GM12878 (cell line): ENCODE results near the gene CD2AP. TPM values are rescaled to one million over a fixed set of nuclear protein-coding genes. Genes with fewer than 3 reads are reported as not detected.
A peak's percentile ranks its signal among the peaks of the same experiment; 100 is the strongest.

ENCODE experiments used
- ATAC-seq: fragments of 200-7000 bp; cut with Tn5 transposase; 3 replicates; pipeline ENCODE4 v1.9.1; 2020; ENCODE audit warnings: mild to moderate bottlenecking, moderate library complexity
- BruUV-seq: library from RNA; stranded (reverse); fragments of 400-500 nt; replicated peaks from 2 replicates; lab custom pipeline; 2021; lab: Mats Ljungman, UMichigan
- CTCF ChIA-PET: fragments of 300-600 bp; sonication (Branson Sonifier 250); formaldehyde crosslinking; extraction: SDS; loops from one replicate; lab custom pipeline; 2021; ENCODE audit warnings: inconsistent platforms; lab: Yijun Ruan, JAX
- POLR2A ChIA-PET: fragments of 350-600 bp; formaldehyde crosslinking; extraction: SDS; loops from one replicate; lab custom pipeline; 2021; ENCODE audit warnings: inconsistent platforms; lab: Charles Lee
- RAD21 ChIA-PET: fragments of 300-600 bp; sonication (Branson Sonifier 250); formaldehyde crosslinking; loops from one replicate; lab custom pipeline; 2023; ENCODE audit warnings: antibody characterized with exemption; ENCODE audit not compliant: unreplicated experiment; lab: Charles Lee
- SMC1A ChIA-PET: fragments of 300-600 bp; sonication (Branson Sonifier 250); formaldehyde crosslinking; loops from one replicate; lab custom pipeline; 2023; ENCODE audit not compliant: unreplicated experiment, uncharacterized antibody; lab: Charles Lee
- DNase-seq: peaks from one replicate; pipeline ENCODE4 v3.0.0-alpha.2; 2011; ENCODE audit warnings: low read depth, low spot score
- FAIRE-seq: peaks from 3 replicates; lab custom pipeline; 2011; peaks lifted over from hg19 to GRCh38; lab: Jason Lieb, UNC
- H2AFZ ChIP-seq: 2 replicates; pipeline ENCODE4 v1.6.0; 2011; ENCODE audit warnings: low read depth, low read length, control low read depth; ENCODE audit not compliant: control insufficient read depth
- H3K27ac ChIP-seq: 2 replicates; pipeline ENCODE4 v1.5.1; 2011; ENCODE audit warnings: control low read depth; ENCODE audit not compliant: control insufficient read depth, insufficient read depth
- H3K27me3 ChIP-seq, 2 experiments: replicated peaks in 1 of 2; 2 replicates each; pipeline versions ENCODE4 v1.6.0 to v1.6.1; 2011; ENCODE audit warnings: low read length in 1 of 2; ENCODE audit not compliant: control insufficient read depth in 2 of 2, insufficient read depth in 2 of 2
- H3K36me3 ChIP-seq, 2 experiments: 2 replicates each; pipeline ENCODE4 v1.5.1; 2011; ENCODE audit warnings: low read length in 1 of 2; ENCODE audit not compliant: control insufficient read depth in 2 of 2, insufficient read depth in 2 of 2
- H3K4me1 ChIP-seq: 2 replicates; pipeline ENCODE4 v1.6.1; 2011; ENCODE audit warnings: mild to moderate bottlenecking, low read length, moderate library complexity, mixed read lengths; ENCODE audit not compliant: control insufficient read depth, insufficient read depth
- H3K4me2 ChIP-seq: 2 replicates; pipeline ENCODE4 v1.6.0; 2011; ENCODE audit warnings: control low read depth; ENCODE audit not compliant: control insufficient read depth, insufficient read depth
- H3K4me3 ChIP-seq: fragments of 200-600 bp; sonication (generic); 2 replicates; pipeline ENCODE4 v1.5.1; 2016
- H3K79me2 ChIP-seq: 2 replicates; pipeline ENCODE4 v1.6.0; 2011; ENCODE audit warnings: low read length; ENCODE audit not compliant: control insufficient read depth, insufficient read depth
- H3K9ac ChIP-seq: 2 replicates; pipeline ENCODE4 v1.8.0; 2011; ENCODE audit warnings: low read length, control low read depth, mixed read lengths; ENCODE audit not compliant: control insufficient read depth, insufficient read depth
- H3K9me3 ChIP-seq: replicated peaks from 3 replicates; pipeline ENCODE4 v1.5.1; 2011; ENCODE audit warnings: mild to moderate bottlenecking, low read length; ENCODE audit not compliant: control insufficient read depth, insufficient read depth
- H4K20me1 ChIP-seq: 2 replicates; pipeline ENCODE4 v1.6.0; 2011; ENCODE audit not compliant: control insufficient read depth, insufficient read depth
- CREM ChIP-seq: IDR thresholded peaks from 2 replicates; pipeline ENCODE4 v1.6.1; 2014; ENCODE audit warnings: antibody characterized with exemption, low read depth
- HCFC1 ChIP-seq: fragments of 150-350 bp; IDR thresholded peaks from 2 replicates; pipeline ENCODE4 v1.6.1; 2014; ENCODE audit warnings: low read length
- IKZF1 ChIP-seq: fragments of 450-650 bp; conservative IDR thresholded peaks from 2 replicates; pipeline ENCODE4 v1.6.1; 2017; ENCODE audit warnings: antibody characterized with exemption, mild to moderate bottlenecking
- NBN ChIP-seq: fragments of 450-650 bp; IDR thresholded peaks from 2 replicates; pipeline ENCODE4 v1.6.1; 2016
- WRNIP1 ChIP-seq: IDR thresholded peaks from 2 replicates; pipeline ENCODE4 v1.6.1; 2011; ENCODE audit warnings: low read depth, low read length, improper control_type of control experiment, borderline replicate concordance
- ZNF217 ChIP-seq: fragments of 450-650 bp; IDR thresholded peaks from 2 replicates; pipeline ENCODE4 v1.6.1; 2017; ENCODE audit warnings: antibody characterized with exemption, mild to moderate bottlenecking
- ZZZ3 ChIP-seq: IDR thresholded peaks from 2 replicates; pipeline ENCODE4 v1.6.1; 2011; ENCODE audit warnings: low read depth; ENCODE audit not compliant: control insufficient read depth, insufficient read length
- WGBS: methylation state at CpG from one replicate; pipeline ENCODE4 v1.1.6; 2016; ENCODE audit warnings: low lambda C conversion rate; ENCODE audit not compliant: insufficient replicate concordance, insufficient coverage; ENCODE audit errors: missing lambda C conversion rate; 5-methylcytosine and 5-hydroxymethylcytosine counted together
- in situ Hi-C: fragments of 300-500 bp; cut with MboI; formaldehyde crosslinking; loops from 9 replicates; pipeline ENCODE4 v1.14.3; 2018; ENCODE audit warnings: mixed read lengths
- intact Hi-C: fragments of 100-400 bp; cut with micrococcal nuclease; formaldehyde crosslinking; loops from one replicate; pipeline ENCODE4 v1.14.2; 2022; ENCODE audit not compliant: unreplicated experiment
- polyA plus RNA-seq, 11 experiments: library from polyadenylated mRNA; depleted of rRNA in 4 of 11; unstranded in 6 of 11; stranded (reverse) in 5 of 11; fragments of >200 nt; fragmentation: Nextera tagmentation in 4 of 11; fragmentation: Illumina TruSeq in 1 of 11; extraction: Ambion mirVana in 4 of 11; extraction: Trizol in 1 of 11; gene quantifications; 1 replicate in 1 of 11; 2 replicates in 10 of 11; pipeline versions ENCODE4 v1.2.1 to v1.2.3, GENCODE V29; 2011 to 2016; ENCODE audit warnings: inconsistent platforms in 2 of 11, missing spikeins in 2 of 11, low read depth in 1 of 11
- total RNA-seq, 4 experiments: library from RNA; depleted of rRNA in 3 of 4; stranded (reverse); fragments of >200 nt in 3 of 4; fragmentation: Illumina TruSeq in 1 of 4; extraction: Trizol in 1 of 4; gene quantifications; 2 replicates each; pipeline versions ENCODE4 v1.2.1 to v1.2.3, GENCODE V29; 2013 to 2021
- TF ChIP-seq, protein P1 (sequence below): IDR thresholded peaks from 2 replicates; pipeline ENCODE4 v1.6.1; 2011; ENCODE audit warnings: low read depth, low read length, improper control_type of control experiment, borderline replicate concordance
- TF ChIP-seq, protein P2 (sequence below): fragments of 450-650 bp; IDR thresholded peaks from 2 replicates; pipeline ENCODE4 v1.6.1; 2016; ENCODE audit warnings: mild to moderate bottlenecking, moderate library complexity, borderline replicate concordance

The CD2AP gene
- total and polyA plus RNA-seq, 10 of the 15 experiments (the other 5 are each of a cell fraction or from before 2014, with no cell fraction given), result 5.4 to 46.6 (median 20.9) TPM

DNA sequence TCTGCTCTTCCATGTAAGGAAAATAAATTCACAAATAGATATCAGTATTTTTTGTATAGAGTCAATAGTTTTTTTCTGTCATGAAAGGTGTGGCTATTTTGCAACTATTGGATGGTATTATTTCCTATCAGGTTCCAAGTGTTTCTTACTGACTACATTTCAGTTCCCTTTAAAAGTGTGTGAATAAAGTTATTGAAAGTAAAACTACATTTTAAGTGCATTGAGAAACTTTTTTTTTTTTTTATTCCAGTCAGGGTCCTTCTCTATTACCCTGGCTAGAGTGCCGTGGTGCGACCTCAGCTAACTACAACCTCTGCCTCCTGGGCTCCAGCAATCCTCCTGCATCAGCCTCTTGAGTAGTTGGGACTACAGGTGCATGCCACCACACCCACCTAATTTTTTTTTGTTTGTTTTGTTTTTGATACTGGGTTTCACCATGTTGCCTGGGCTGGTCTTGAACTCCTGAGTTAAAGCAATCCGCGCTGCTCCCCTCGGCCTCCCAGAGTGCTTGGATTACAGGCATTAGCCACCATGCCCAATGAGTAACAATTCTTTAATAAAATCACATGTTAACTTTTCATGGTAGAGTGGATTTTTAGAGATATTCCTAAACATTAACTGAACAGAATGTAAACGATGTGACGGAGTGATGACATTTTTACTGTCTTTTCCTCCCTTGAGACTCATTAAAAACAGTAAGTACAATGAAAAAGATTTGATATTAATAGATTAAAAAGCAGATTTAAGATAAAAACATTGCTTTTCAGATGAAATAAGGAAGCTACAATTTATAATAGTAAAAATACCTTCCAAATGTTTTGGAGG is 151.1 kb downstream of the CD2AP start (continued):
- TF ChIP-seq, protein P1, sequence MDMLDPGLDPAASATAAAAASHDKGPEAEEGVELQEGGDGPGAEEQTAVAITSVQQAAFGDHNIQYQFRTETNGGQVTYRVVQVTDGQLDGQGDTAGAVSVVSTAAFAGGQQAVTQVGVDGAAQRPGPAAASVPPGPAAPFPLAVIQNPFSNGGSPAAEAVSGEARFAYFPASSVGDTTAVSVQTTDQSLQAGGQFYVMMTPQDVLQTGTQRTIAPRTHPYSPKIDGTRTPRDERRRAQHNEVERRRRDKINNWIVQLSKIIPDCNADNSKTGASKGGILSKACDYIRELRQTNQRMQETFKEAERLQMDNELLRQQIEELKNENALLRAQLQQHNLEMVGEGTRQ, result no peak
- TF ChIP-seq, protein P2, sequence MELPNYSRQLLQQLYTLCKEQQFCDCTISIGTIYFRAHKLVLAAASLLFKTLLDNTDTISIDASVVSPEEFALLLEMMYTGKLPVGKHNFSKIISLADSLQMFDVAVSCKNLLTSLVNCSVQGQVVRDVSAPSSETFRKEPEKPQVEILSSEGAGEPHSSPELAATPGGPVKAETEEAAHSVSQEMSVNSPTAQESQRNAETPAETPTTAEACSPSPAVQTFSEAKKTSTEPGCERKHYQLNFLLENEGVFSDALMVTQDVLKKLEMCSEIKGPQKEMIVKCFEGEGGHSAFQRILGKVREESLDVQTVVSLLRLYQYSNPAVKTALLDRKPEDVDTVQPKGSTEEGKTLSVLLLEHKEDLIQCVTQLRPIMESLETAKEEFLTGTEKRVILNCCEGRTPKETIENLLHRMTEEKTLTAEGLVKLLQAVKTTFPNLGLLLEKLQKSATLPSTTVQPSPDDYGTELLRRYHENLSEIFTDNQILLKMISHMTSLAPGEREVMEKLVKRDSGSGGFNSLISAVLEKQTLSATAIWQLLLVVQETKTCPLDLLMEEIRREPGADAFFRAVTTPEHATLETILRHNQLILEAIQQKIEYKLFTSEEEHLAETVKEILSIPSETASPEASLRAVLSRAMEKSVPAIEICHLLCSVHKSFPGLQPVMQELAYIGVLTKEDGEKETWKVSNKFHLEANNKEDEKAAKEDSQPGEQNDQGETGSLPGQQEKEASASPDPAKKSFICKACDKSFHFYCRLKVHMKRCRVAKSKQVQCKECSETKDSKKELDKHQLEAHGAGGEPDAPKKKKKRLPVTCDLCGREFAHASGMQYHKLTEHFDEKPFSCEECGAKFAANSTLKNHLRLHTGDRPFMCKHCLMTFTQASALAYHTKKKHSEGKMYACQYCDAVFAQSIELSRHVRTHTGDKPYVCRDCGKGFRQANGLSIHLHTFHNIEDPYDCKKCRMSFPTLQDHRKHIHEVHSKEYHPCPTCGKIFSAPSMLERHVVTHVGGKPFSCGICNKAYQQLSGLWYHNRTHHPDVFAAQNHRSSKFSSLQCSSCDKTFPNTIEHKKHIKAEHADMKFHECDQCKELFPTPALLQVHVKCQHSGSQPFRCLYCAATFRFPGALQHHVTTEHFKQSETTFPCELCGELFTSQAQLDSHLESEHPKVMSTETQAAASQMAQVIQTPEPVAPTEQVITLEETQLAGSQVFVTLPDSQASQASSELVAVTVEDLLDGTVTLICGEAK, result peak; percentile 82
- TF ChIP-seq ZZZ3, result no peak

DNA sequence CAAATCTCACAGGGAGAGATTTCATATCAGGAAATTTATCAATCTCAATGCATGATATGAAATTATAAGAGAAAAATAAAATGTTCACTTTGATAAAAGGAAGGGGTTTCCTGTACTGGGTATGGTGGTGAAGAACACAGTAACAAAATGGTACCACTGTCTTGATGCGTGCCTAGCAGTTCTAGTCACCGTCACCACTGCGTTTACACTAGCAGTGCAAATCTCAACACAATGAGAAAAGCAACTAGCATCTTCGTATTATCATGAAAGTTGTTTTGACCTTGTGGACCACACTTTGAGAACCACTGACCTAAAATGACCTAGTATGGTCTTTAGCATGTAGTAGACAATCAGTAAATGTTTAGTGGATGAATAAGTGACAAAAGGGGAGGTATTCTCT is 152.4 kb downstream of the CD2AP start:
- Histone ChIP-seq H3K4me2 (no peak overlapping the region), H3K36me3 (no peaks in the 10 kb centered on the region), H3K4me3 (no peak overlapping the region), H3K9ac (no peak overlapping the region), H4K20me1 (no peaks in the 10 kb centered on the region), H3K27ac (no peak overlapping the region), H3K9me3 (no peaks in the 10 kb centered on the region)
- ChIA-PET CTCF (interaction anchor here (0.6 to 8.0 kb wide), 18 partner anchors 9 to 221 kb away, joined by 3 to 154 read pairs (median 10); partner anchors contain the start of genes CD2AP and OPN5), POLR2A (interaction anchor here (0.6 to 2.3 kb wide), 3 partner anchors 104 to 209 kb away, joined by 3 to 9 read pairs (median 3); no protein-coding TSS in a partner anchor), RAD21 (interaction anchor here (1.2 to 6.5 kb wide), 4 partner anchors 104 to 216 kb away, joined by 4 to 114 read pairs (median 48); no protein-coding TSS in a partner anchor), SMC1A (interaction anchor here (0.5 to 9.2 kb wide), 12 partner anchors 9 to 222 kb away, joined by 3 to 184 read pairs (median 8); no protein-coding TSS in a partner anchor)
- no TSS peak for BruUV-seq
- in situ Hi-C loops (loop anchor here (5.0 to 10.0 kb wide), 3 partner anchors 107 to 215 kb away; partner anchors contain the start of gene OPN5), intact Hi-C loops (no loop called here)
- DNase-seq (no peak), ATAC-seq (no peak), FAIRE-seq (no peak)
- TF ChIP-seq CREM (no peak), NBN (no peak), HCFC1 (no peak), IKZF1 (no peak), WRNIP1 (no peak), ZNF217 (no peak)
- TF ChIP-seq, all 136 proteins: peak for 0
- Histone ChIP-seq H3K79me2 (no peaks in the 10 kb centered on the region), H2AFZ (no peak overlapping the region), H3K4me1 (no peaks in the 10 kb centered on the region), H3K27me3 (no peaks in the 10 kb centered on the region)
- 100% methylated on average over 4 of the region's 4 CpGs for WGBS
